Liver (tissue), 9 donors: ENCODE results near the gene ZNF48. TPM values are rescaled to one million over a fixed set of nuclear protein-coding genes. Genes with fewer than 3 reads are reported as not detected.

Source experiments
- DNase-seq: peaks from one replicate; pipeline ENCODE4 v3.0.0-alpha.2; 2017; ENCODE audit warnings: low spot score
- H3K27ac ChIP-seq, 2 donors: one replicate each; pipeline ENCODE4 v1.7.0; 2013; ENCODE audit warnings: inconsistent platforms in 2 of 2, low read length in 2 of 2, control low read depth in 1 of 2, low read depth in 1 of 2, mild to moderate bottlenecking in 1 of 2
- H3K27me3 ChIP-seq, 4 donors: one replicate each; pipeline versions ENCODE4 v1.6.1 to v1.7.0; 2013; ENCODE audit warnings: low read length in 3 of 4, inconsistent platforms in 1 of 4, mild to moderate bottlenecking in 1 of 4, moderate library complexity in 1 of 4; ENCODE audit not compliant: control insufficient read depth in 4 of 4, insufficient read depth in 4 of 4
- H3K36me3 ChIP-seq, 4 donors: one replicate each; pipeline versions ENCODE4 v1.6.1 to v1.7.0; 2013; ENCODE audit warnings: low read length in 3 of 4, mild to moderate bottlenecking in 3 of 4, low read depth in 1 of 4, moderate library complexity in 1 of 4; ENCODE audit not compliant: control insufficient read depth in 4 of 4, insufficient read depth in 3 of 4
- H3K4me1 ChIP-seq, 4 donors: one replicate each; pipeline versions ENCODE4 v1.6.1 to v1.7.0; 2013; ENCODE audit warnings: low read length in 3 of 4, mild to moderate bottlenecking in 3 of 4, moderate library complexity in 1 of 4; ENCODE audit not compliant: control insufficient read depth in 4 of 4, insufficient read depth in 4 of 4
- H3K4me3 ChIP-seq, 3 donors: one replicate each; pipeline versions ENCODE4 v1.6.1 to v1.7.0; 2013; ENCODE audit warnings: low read length in 3 of 3, control low read depth in 1 of 3, low read depth in 1 of 3, mild to moderate bottlenecking in 1 of 3
- H3K9ac ChIP-seq, 2 donors: one replicate each; pipeline ENCODE4 v1.7.0; 2013; ENCODE audit warnings: low read length in 2 of 2, mild to moderate bottlenecking in 2 of 2, moderate library complexity in 2 of 2, control low read depth in 1 of 2, low read depth in 1 of 2
- H3K9me3 ChIP-seq, 4 donors: one replicate each; pipeline versions ENCODE4 v1.6.1 to v1.7.0; 2013; ENCODE audit warnings: low read length in 3 of 4; ENCODE audit not compliant: control insufficient read depth in 4 of 4
- ATF3 ChIP-seq: IDR thresholded peaks from 2 replicates; pipeline ENCODE4 v1.6.1; 2016; ENCODE audit warnings: antibody characterized with exemption
- CTCF ChIP-seq: fragments of 150-350 bp; IDR thresholded peaks from 2 replicates; pipeline ENCODE4 v1.5.1; 2017; ENCODE audit warnings: improper control_type of control experiment, low read depth, low read length; ENCODE audit not compliant: missing input control
- EGR1 ChIP-seq, 2 donors: IDR thresholded peaks; 2 replicates each; pipeline ENCODE4 v1.6.1; 2016 to 2018; ENCODE audit warnings: antibody characterized with exemption in 2 of 2, low read depth in 2 of 2
- FOXA1 ChIP-seq: IDR thresholded peaks from 2 replicates; pipeline ENCODE4 v1.6.1; 2016; ENCODE audit warnings: antibody characterized with exemption
- GABPA ChIP-seq, 2 donors: IDR thresholded peaks in 1 of 2; conservative IDR thresholded peaks in 1 of 2; 2 replicates each; pipeline ENCODE4 v1.6.1; 2016; ENCODE audit warnings: antibody characterized with exemption in 2 of 2, mild to moderate bottlenecking in 1 of 2, moderate library complexity in 1 of 2
- HNF4A ChIP-seq, 2 donors: conservative IDR thresholded peaks; 2 replicates each; pipeline ENCODE4 v1.6.1; 2016; ENCODE audit warnings: antibody characterized with exemption in 2 of 2, mild to moderate bottlenecking in 2 of 2
- HNF4G ChIP-seq: IDR thresholded peaks from 2 replicates; pipeline ENCODE4 v1.6.1; 2016; ENCODE audit warnings: antibody characterized with exemption
- MAX ChIP-seq: IDR thresholded peaks from 2 replicates; pipeline ENCODE4 v1.6.1; 2016; ENCODE audit warnings: antibody characterized with exemption
- RAD21 ChIP-seq, 2 donors: IDR thresholded peaks; 2 replicates each; pipeline ENCODE4 v1.6.1; 2016; ENCODE audit warnings: antibody characterized with exemption in 2 of 2, mild to moderate bottlenecking in 2 of 2
- REST ChIP-seq: IDR thresholded peaks from 2 replicates; pipeline ENCODE4 v1.6.1; 2016; ENCODE audit warnings: antibody characterized with exemption, mild to moderate bottlenecking
- RXRA ChIP-seq, 2 donors: IDR thresholded peaks; 2 replicates each; pipeline ENCODE4 v1.6.1; 2017 to 2018; ENCODE audit warnings: antibody characterized with exemption in 2 of 2, mild to moderate bottlenecking in 1 of 2
- SP1 ChIP-seq: IDR thresholded peaks from 2 replicates; pipeline ENCODE4 v1.6.1; 2018; ENCODE audit warnings: antibody characterized with exemption, mild to moderate bottlenecking
- TAF1 ChIP-seq: conservative IDR thresholded peaks from 2 replicates; pipeline ENCODE4 v1.6.1; 2016; ENCODE audit warnings: antibody characterized with exemption, mild to moderate bottlenecking
- YY1 ChIP-seq: IDR thresholded peaks from 2 replicates; pipeline ENCODE4 v1.6.1; 2016; ENCODE audit warnings: antibody characterized with exemption, mild to moderate bottlenecking
- ZBTB33 ChIP-seq: IDR thresholded peaks from 2 replicates; pipeline ENCODE4 v1.6.1; 2016; ENCODE audit warnings: antibody characterized with exemption
- WGBS: extraction: QIAGEN DNeasy Blood & Tissue Kit; methylation state at CpG from one replicate; pipeline ENCODE4 v1.1.7; 2013; 5-methylcytosine and 5-hydroxymethylcytosine counted together
- polyA plus RNA-seq, 2 donors: library from polyadenylated mRNA; stranded (reverse) in 1 of 2; unstranded in 1 of 2; fragments of 200-250 nt in 1 of 2; fragments of >200 nt in 1 of 2; fragmentation: Nextera tagmentation in 1 of 2; extraction: Ambion mirVana in 1 of 2; gene quantifications; one replicate each; pipeline versions ENCODE4 v1.2.1 to v1.2.3, GENCODE V29; 2013 to 2015
- total RNA-seq, 2 donors: library from RNA; depleted of rRNA; stranded (reverse); fragments of >200 nt; gene quantifications; one replicate each; pipeline ENCODE4 v1.2.3, GENCODE V29; 2014
- donor health status: healthy.
- donor health status: healthy.
- donor health status: healthy.
- donor health status: healthy.
- donor health status: healthy.

The ZNF48 gene
- total and polyA plus RNA-seq, 4 donors = 2.3 to 4.7 (median 3.1) TPM

GRCh38 chr16:30346286-30346685, 48.9 kb upstream of the ZNF48 start:
- Histone ChIP-seq H3K27me3 (no peaks in the 10 kb centered on the region), H3K4me1 (peaks cover 9 to 22% (median 17%) of the 10 kb centered on the region in 4 donors), H3K9ac (no peak overlapping the region), H3K36me3 (peaks cover 4 to 16% (median 10%) of the 10 kb centered on the region in 4 donors), H3K4me3 (no peak overlapping the region), H3K27ac (no peak overlapping the region), H3K9me3 (no peaks in the 10 kb centered on the region)
- 96% methylated on average over 3 of the region's 3 CpGs for WGBS
- TF ChIP-seq FOXA1 (no peak), ATF3 (no peak), SP1 (no peak), HNF4A (conservative IDR thresholded peaks at IDR 0.05) (no peak), CTCF (no peak), ZBTB33 (no peak), TAF1 (no peak), REST (no peak), MAX (no peak), HNF4G (no peak), GABPA (IDR thresholded peaks at IDR 0.05 in 1 of 2, conservative IDR thresholded peaks at IDR 0.05 in 1 of 2) (no peak)
- no peak for DNase-seq

- Histone ChIP-seq H3K27ac (no peak overlapping the region), H3K4me1 (peaks cover 10 to 27% (median 19%) of the 10 kb centered on the region in 4 donors), H3K9me3 (no peaks in the 10 kb centered on the region), H3K4me3 (no peak overlapping the region), H3K9ac (no peak overlapping the region), H3K27me3 (no peaks in the 10 kb centered on the region), H3K36me3 (peaks cover 4 to 16% (median 14%) of the 10 kb centered on the region in 4 donors)
- WGBS = 96% methylated on average over 8 of the region's 8 CpGs
- TF ChIP-seq MAX (no peak), ZBTB33 (no peak), RAD21 (IDR thresholded peaks at IDR 0.05) (no peak), EGR1 (IDR thresholded peaks at IDR 0.05; ENCODE audit: low read depth in 2 of 2) (no peak), CTCF (no peak), YY1 (no peak), RXRA (IDR thresholded peaks at IDR 0.05) (no peak), ATF3 (no peak)
- DNase-seq = no peak
These were observed 47.1 kb upstream of the ZNF48 start for GRCh38 chr16:30348113-30348512.
